ENCODE results near the gene SLC10A2. TPM values are rescaled to one million over a fixed set of nuclear protein-coding genes. Genes with fewer than 3 reads are reported as not detected.
A peak's percentile ranks its signal among the peaks of the same experiment; 100 is the strongest.

SLC10A2 gene
- total and polyA plus RNA-seq, 12 donors, result not detected

DNA sequence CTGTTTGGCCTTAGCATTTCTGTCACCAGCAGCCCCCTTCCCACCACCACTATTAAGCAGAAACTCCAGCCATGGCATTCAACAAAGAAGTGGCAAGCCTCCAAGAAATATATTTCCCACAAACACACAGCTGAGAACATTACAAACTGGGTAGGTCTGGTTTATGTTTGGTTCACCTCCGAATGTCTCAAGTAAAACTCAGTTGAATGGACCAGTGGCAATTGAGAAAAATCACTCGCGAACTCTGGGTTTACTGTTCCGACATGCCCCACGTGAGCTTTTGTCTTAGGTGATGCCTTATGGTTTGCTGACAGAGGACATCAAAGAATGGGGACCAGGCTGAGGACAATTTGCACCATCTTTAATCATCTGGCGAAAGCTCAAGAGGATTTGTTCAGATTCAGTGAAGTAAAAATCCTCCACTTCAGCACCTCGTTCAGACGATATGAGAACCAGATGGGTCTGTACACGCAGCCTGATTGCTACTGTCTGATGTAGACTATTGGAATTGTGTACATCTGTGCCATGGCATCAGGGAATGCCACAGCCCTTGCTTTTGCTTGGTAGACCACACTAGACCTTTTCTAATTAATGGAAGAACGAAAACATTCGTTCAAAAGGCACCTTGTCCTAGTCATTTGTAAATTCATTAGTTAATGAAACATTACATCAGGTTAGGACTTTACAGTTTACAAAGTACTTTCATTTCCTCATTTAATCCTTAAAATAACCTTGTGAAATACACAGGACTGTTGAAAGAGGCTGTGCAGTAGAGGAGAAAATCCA lies 59.4 kb downstream of the SLC10A2 start:
- ATAC-seq (peak in 7 of 8 donors; percentile 37 to 89 (median 72)), DNase-seq (peak in 1 of 2 donors; percentile 17)
- Histone ChIP-seq H3K9me3 (no peaks in the 10 kb centered on the region), H3K4me3 (no peak overlapping the region), H3K36me3 (no peaks in the 10 kb centered on the region), H3K27me3 (no peaks in the 10 kb centered on the region), H3K27ac (peak overlapping the region in 2 of 10 donors; percentile 31 to 42), H3K4me1 (peaks cover 0 to 23% (median 0%) of the 10 kb centered on the region in 9 donors)
- 24 to 44% methylated on average over 11 of the region's 11 CpGs for WGBS, 2 donors
- TF ChIP-seq, protein P1, sequence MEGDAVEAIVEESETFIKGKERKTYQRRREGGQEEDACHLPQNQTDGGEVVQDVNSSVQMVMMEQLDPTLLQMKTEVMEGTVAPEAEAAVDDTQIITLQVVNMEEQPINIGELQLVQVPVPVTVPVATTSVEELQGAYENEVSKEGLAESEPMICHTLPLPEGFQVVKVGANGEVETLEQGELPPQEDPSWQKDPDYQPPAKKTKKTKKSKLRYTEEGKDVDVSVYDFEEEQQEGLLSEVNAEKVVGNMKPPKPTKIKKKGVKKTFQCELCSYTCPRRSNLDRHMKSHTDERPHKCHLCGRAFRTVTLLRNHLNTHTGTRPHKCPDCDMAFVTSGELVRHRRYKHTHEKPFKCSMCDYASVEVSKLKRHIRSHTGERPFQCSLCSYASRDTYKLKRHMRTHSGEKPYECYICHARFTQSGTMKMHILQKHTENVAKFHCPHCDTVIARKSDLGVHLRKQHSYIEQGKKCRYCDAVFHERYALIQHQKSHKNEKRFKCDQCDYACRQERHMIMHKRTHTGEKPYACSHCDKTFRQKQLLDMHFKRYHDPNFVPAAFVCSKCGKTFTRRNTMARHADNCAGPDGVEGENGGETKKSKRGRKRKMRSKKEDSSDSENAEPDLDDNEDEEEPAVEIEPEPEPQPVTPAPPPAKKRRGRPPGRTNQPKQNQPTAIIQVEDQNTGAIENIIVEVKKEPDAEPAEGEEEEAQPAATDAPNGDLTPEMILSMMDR (IDR thresholded peaks at IDR 0.05), result no peak
- intact Hi-C loops (cut with DNase I), result no loop called here

DNA sequence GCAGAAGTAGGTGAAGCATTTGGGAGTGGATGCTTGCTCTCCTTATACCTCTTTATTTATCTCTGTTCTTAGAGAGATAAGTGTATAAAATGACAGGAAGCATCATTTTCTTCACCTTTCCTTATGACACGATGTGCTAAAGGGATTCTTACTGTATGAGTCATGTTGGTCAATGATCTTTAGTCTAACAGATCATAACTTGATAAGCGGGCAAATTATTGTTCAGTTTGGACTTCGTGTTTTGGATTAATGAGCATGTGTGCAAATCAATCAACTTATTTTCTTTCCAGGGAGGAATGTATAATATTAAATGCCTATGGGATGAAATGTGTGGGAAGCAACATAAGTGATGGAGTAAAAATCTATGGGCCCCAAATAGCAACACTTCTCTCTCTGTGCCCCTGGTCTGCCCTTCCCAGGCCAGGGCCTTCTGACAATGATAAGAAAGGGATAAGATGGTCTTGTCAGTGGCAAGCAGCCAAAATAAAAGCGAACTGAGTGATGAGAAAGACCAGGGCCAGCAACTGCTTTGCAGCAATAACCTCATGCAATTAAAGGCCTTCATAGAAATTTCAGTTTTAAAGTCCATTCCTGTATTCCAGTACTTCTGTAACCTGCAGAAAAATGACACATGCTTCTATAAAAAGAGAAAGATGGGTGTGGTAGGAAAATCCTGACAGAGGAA lies 61.4 kb downstream of the SLC10A2 start:
- peak in 1 of 2 donors; percentile 41 for DNase-seq
- no peaks in the 10 kb centered on the region for H3K36me3 ChIP-seq
- ATAC-seq, result peak; percentile 44 to 89 (median 77)

DNA sequence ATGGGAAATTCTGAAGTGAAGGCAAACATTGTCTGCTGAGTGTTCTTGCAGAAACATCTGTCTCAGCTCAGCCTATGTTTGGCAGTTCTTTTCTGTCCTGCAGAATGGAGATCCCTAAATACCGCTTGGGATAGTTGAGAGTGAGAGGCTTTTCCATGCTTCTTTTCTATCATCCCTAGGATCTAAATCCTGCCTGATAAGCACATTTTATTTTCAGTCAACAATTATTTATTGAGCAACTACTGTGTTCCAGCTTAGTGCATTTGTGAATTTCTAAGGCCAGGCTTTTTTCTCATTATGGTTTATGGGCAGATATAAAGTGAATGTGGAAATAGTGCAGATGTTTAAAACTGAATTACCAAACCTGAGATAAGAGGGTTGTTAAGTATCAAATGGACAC lies 62.6 kb downstream of the SLC10A2 start:
- H3K36me3 ChIP-seq, result no peaks in the 10 kb centered on the region
- no peak for DNase-seq
- H3K4me3 ChIP-seq, result no peak overlapping the region
- no peak for ATAC-seq
- no peak overlapping the region for H3K27ac ChIP-seq
- peaks cover 0 to 23% (median 0%) of the 10 kb centered on the region in 9 donors for H3K4me1 ChIP-seq
- 40 to 65% methylated on average over 1 of the region's 1 CpG for WGBS, 2 donors
- no peaks in the 10 kb centered on the region for H3K27me3 ChIP-seq
- intact Hi-C loops (cut with DNase I), result no loop called here
- H3K9me3 ChIP-seq, result no peaks in the 10 kb centered on the region
- TF ChIP-seq, protein P1 (IDR thresholded peaks at IDR 0.05), result no peak

More for the DNA sequence above, 61.4 kb downstream of the SLC10A2 start:
- TF ChIP-seq, protein P1 (IDR thresholded peaks at IDR 0.05), result no peak
- no peak overlapping the region for H3K27ac ChIP-seq
- no peak overlapping the region for H3K4me3 ChIP-seq
- H3K9me3 ChIP-seq, result no peaks in the 10 kb centered on the region
- intact Hi-C loops (cut with DNase I), result no loop called here
- H3K27me3 ChIP-seq, result no peaks in the 10 kb centered on the region
- WGBS, 2 donors, result 28 to 40% methylated on average over 4 of the region's 4 CpGs
- peaks cover 0 to 23% (median 0%) of the 10 kb centered on the region in 9 donors for H3K4me1 ChIP-seq

DNA sequence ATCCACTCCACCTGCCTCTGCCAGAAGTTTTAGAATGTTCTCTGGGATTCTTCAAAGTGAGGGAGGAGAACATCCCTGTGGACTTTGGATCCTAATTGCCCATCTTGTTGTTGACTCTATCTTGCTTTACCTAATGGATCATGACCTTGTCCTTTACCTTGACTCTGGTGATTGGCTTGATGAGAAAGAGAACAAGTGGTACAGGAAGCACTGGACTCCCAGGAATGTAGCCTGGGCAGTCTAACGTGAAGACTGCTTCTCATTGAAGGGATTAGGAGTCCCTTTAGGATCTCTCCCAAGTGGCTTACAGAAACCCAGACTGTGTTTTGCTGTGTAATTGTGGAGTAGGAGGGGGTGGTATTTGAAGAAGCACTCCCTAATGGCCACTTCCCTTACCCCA lies 63.9 kb downstream of the SLC10A2 start:
- H3K9me3 ChIP-seq, result no peaks in the 10 kb centered on the region
- no peak overlapping the region for H3K27ac ChIP-seq
- TF ChIP-seq, protein P1 (IDR thresholded peaks at IDR 0.05), result no peak
- intact Hi-C loops (cut with DNase I), result no loop called here
- 29 to 53% methylated on average over 1 of the region's 1 CpG for WGBS, 2 donors
- H3K4me3 ChIP-seq, result no peak overlapping the region
- H3K4me1 ChIP-seq, result peaks cover 0 to 23% (median 0%) of the 10 kb centered on the region in 9 donors
- no peak for ATAC-seq
- H3K27me3 ChIP-seq, result no peaks in the 10 kb centered on the region
- no peak for DNase-seq
- no peaks in the 10 kb centered on the region for H3K36me3 ChIP-seq

All from heart right ventricle (tissue), 16 donors.